Activated CD4-positive, alpha-beta T cell treated with anti-CD3 and anti-CD28 coated beads for 48 hours (primary cell): ENCODE data around the gene CBR1.

Source experiments
- DNase-seq: peaks from one replicate; pipeline ENCODE4 v3.0.0-alpha.2; 2020

Gene CBR1

DNA sequence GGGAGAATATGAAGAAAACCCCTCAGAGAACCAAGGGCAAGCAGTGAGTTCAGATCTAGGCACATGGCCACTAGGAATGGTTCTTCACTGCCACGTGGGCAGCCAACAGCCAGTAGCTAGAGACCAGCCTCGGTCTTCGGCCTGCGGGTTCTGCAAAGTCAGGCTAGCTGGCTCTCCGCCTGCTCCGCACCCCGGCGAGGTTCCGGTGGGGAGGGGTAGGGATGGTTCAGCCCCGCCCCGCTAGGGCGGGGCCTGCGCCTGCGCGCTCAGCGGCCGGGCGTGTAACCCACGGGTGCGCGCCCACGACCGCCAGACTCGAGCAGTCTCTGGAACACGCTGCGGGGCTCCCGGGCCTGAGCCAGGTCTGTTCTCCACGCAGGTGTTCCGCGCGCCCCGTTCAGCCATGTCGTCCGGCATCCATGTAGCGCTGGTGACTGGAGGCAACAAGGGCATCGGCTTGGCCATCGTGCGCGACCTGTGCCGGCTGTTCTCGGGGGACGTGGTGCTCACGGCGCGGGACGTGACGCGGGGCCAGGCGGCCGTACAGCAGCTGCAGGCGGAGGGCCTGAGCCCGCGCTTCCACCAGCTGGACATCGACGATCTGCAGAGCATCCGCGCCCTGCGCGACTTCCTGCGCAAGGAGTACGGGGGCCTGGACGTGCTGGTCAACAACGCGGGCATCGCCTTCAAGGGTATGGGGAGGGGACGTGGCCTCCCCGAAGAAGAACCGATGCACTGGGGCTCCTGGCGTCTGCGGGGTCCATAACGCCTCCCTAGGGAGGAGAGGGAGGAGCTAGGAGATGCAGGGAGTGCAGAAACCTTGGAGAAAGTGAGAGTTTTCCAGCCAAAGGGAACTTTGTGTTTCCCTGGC is at the start of gene CBR1:
CBR1 (plus strand) TSS at position 312 of the 871 bp plus-strand sequence; CDS start at position 404, 92 bp downstream.
- DNase-seq, result peak; percentile 92

DNA sequence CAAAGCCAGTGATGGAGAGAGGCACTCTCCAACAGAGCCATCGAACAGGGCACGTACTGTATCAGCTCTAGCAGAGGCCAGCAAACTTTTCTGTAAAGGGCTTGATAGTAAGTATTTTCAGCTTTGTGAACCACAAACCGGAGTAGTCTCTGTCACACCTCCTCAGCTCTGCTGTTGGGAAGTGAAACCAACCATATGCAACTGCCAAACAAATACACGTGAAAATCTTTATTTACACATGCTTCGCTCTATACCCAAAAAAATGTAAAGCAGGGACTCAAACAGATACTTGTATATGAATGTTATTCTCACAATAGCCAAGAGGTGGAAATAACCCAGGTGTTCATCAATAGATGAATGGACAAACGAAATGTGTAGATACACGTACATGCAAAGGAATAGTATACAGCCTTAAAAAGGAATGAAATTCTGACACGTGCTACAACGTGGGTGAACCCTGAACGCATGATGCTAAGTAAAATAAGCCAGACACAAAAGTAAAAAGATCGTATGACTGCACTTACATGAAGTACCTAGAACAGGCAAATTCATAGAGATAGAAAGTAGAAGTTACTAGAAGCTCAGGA is 48.5 kb upstream of the CBR1 start:
- no peak for DNase-seq

DNA sequence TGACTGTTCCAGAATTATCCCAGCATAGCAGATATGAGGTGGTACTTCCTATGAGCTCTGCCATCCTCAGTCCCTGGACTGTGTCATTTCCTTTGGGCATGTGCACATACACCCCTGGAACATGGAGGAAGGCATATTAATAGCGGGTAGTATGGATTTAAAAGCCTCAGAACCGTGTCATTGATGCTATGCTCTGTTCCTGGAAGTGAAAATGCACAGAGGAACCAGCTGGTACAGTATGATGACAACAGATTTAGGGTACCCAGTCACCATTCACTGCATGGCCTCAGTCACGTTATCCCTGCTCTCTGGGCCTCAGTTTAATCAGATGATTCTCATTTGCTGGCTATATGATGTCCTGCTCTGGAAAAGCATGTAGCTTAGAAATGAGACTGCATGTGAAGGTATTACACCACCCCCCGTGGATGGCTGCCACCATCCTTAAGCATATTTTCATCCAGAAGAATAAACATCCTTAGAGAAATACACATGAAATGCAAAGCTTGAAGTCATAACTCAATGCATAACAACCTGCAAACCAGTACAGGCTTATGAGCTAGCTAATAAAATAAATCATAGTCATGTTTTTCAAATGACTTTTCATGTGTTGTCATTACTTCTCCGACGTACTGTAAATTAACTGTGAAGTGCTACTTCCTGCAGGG is 47.3 kb upstream of the CBR1 start:
- no peak for DNase-seq

DNA sequence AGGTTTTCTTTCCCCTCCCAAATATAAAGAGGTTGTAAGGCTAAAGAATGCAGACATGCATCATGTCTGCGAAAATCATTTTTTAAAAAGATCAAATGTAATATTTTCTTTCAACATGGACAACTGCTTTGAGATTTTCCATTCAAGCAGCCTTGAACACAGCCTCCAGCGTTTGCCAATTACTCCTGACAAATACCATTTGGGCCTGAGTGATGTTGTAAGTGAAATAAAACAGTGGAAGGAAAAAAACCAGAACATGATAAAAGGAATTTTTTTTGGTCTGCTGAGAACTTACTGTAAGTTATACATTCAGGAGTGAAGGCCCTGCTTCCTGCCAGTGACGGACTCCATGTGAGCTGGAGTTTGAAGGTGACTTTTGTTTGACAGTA is 46.7 kb upstream of the CBR1 start:
- DNase-seq, result no peak

DNA sequence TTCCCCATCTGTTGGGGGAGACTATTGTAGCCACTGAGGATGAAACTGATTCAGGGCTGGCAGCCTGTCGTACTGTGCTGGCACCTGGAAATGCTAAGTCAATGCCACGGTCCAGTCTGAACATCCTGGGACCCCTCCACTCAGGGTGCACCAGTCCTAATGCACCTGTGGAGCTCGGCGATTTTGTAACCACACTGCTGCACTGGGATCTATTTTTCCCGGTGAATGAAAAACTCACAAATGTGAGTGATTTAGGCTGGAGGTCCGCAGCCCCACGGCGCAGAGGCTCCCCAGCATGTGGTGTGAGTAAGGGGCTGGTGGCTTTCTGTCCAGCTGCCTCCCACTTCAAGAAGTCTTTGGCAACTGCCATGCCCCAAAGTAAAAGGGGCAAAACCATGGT is 45.0 kb upstream of the CBR1 start:
- DNase-seq, result no peak

DNA sequence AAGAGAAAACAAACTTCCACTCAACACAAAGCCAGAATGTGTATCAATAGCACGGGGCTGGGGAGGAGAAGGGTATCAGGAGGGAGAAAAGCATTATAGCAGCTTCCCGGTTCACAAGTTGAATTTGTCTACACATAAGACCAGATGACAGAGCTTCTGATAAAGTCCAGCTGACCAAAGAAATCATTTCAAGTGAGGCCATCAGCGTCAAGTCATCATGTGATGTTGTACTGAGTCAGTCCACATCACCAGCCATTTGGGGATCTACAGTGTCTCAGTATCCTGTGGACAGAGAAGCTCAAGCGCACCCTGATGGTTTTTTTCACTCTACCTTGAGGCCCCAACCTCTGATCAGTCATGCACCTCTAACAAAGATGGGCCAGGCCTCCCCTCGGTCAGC is 42.5 kb upstream of the CBR1 start:
- no peak for DNase-seq

DNA sequence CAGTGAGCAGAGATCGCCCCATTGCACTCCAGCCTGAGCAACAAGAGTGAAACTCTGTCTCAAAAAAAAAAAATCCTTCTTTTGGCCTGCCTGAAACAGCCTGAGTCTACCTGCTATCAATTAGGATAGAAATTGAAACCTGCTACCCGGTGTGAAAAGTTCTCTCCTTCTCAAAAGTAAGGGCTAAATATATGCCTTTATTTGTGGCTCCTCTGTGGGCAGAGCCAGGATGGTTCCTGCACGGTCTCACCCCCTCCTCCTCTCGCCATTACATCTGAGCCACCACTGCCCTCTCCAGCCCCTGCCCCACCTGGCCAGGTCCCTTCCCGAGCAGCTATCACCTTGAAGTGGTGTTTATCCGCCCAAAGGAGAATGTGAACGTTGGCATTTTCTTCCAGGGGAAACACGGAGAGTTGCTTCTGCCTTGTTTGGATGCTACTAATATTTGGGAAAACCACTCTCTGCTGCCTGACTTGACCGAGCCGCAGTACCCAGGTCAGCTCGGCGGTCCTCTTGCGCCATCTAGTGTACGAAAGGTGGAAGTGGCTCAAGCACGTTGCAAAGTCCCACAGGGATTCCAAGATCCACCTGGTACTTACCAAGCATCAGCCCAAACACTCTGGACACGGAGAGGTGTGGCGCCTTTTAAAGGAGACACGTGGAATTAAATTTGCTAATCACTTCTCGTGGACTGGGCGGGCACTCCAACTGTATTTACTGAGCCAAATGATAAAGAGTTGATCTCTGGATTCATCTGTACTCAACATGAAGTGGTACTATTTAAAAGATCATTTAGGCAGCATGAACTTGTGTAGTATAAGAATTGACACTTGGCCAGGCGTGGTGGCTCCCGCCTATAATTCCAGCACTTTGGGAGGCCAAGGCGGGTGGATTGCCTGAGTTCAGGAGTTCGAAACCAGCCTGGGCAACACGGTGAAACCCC is 41.4 kb upstream of the CBR1 start:
- peak; percentile 74 for DNase-seq

DNA sequence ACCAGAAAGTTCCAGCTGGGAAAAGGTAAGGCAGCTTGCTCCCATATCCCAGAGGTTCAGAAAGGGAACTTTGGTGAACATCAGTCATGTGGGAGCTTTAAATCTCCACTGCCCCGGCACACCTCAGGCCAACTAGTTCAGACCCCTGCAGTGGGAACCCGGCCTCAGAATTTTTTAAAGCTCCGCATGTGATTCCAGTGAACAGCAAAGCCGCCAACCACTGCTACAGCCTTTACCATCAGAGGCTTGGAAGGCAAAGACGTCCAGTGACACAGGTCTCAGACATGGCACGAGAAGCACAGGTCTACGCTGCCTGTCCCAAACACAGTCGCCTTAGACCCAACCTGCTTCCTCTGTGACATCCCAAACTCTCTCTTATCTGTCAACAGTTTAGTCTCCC is 40.5 kb upstream of the CBR1 start:
- no peak for DNase-seq

DNA sequence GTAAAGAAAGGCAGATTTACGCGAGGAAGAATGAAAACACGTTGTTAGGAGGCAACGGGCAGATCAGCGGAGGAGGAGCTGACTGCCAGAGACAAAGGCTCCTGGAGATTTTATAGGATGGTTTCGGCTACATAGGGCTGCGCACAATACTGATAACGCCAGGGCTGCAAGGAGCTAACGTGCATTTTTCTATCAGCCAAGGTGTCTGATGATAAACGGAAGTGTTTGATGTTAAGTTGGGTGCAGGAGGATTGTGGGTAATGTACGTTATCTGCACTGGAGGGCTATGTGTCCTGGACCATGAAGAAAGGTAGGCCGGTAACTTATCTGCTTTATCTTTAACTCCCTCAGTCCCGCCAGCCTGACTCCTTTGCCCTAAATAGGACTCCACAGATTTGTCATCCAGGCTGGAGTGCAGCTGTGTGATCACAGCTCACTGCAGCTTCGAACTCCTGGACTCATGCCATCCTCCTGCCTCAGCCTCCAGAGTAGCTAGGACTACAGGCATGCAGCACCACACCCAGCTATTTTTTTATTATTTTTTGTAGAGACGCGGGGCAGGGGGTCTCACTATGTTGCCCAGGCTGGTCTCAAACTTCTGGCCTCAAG is 39.1 kb upstream of the CBR1 start:
- DNase-seq, result no peak

DNA sequence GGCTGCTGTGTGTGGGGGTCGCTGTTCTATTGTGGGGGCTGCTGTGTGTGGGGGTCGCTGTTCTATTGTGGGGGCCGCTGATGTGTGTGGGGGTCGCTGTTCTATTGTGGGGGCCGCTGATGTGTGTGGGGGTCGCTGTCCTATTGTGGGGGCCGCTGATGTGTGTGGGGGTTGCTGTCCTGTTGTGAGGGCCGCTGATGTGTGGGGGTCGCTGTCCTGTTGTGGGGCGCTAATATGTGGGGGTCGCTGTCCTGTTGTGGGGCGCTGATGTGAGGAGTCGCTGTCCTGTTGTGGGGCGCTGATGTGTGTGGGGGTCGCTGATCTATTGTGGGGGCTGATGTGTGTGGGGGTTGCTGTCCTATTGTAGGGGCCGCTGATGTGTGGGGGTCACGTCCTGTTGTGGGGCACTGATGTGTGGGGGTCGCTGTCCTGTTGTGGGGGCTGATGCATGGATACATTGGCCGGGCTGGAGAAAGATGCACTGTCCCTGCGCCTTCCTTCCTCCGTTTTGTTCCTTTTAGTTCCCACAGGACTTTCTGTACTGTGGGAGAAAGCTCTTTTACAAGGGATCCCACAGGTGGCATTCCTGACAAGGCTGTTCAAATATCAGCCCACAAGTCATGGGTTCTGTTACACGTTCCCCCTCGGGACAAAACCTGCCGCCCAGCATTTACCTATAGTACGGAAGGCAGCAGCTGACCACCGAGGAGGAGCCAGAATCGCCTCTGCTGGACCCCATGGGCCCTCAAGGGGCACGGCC is 37.0 kb upstream of the CBR1 start:
- no peak for DNase-seq

DNA sequence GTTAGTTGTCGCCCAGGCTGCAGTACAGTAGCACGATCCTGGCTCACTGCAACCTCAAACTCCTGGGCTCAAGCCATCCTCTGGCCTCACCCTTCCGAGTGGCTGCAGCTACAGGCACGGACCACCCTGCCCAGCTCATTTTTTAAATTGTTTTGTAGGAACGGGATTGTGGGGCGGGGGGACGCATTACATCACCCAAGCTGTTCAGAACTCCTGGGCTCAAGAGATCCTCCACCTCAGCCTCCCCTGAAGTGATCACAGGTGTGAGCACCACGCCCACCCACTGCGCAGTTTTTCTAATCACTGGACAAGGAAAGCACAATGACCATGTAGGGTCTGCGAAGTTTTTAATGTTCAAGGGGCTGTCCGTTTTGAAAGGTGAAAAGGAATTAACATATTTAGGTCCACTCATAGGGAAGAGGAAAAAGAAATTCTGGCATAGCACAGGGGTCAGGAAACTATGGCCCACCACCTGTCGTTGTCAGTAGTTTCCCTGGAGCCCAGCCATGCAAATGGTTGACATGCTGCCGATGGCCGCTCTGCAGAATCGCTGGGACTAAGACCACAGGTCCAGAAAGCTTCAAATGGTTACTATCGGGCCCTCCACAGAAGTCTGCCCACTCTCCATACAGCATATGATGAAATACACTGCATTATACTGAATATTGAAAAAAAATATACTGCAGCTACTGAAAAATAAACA is 35.5 kb upstream of the CBR1 start:
- DNase-seq, result no peak

DNA sequence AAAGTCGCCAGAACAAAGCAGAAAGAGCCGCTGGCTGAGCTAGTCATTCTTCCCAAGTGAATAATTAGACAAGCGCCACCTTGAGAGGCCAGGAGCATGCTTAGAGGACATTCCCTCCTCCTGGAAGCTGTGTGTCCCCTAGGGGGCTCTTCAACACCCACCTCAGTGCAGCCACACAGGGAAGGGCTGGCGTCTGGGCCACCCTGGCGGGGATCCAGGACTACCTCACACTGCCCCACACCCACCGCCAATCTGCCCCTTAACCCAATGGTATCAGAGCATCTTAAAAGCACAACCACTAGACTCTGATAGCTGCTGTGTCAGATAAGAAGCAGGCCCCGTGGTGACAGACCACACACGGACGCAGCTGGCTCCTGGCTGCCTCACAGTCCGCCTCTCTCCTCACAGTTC is 34.4 kb upstream of the CBR1 start:
- no peak for DNase-seq

DNA sequence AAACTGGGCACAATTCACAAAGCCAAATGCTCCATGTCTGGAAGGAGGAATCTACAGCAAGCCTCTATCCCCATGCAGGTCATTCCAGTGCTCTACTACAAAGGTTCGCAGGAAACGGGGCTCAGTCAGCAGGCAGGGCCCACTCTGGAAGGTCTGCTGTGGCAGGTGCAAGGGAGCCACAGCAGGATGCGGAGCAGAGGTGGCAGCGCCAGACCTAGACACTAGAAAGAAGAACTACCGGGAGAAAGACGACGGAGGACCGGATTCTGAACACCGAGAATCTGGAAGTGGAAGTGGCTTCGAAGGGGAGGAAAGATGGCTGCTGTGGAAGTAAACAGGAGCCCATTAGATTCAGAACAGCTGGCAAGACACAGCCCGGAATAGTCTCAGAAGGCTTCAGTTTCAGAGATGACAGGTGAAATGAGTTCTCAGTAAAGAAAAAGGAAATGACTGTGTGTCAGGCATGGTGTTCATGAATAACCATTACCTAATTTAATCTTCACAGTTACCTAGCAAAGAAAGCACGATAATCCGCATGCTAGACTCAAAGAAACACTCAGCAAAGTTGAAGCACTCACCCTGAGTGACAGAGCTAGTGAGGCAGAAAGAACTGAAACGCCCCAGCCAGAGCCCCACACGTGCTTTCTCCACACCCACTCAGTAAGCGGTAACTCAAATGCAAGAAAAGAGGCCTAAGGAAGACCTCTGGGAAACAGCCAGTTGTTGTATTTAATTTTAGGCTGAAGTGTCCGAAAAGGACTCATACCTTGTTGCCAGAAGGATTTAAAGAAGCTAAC is 30.9 kb upstream of the CBR1 start:
- no peak for DNase-seq

DNA sequence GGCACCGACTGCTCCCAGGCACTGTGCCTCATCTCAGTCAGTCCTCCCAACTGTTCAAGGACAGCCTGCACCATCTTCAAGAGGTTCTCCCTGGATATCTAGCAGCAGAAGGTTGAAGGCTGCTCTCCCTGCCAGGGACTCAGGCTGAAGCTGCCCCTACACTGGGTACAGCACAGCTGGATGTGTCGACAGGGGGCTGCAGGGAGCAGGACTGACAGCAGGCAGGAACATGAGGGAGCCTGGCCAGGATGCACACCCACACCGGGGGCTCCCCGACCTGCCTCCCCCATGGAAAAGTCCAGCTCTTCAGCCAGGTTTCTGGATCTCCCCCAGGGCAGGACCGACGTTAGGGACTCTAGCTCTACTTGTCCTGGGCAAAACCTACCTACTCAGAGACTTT is 30.0 kb upstream of the CBR1 start:
- no peak for DNase-seq

DNA sequence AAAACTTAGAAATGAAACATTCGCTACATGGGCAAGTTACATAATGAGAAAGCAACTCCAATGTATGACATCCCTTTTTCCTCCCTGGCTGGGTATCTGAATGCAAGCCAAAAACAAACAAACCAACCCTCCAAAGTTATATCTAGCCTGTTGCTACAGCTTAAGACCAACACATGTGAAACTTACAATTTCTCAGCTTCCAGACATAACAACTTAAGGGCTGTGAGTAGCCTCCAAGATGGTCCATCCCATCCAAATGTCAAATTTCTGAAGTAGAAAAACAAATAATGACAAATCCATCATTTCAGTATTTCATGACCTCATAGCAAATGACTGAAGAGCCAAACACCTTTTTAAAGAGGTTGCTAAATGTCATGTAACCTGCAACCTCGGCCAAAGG is 29.4 kb upstream of the CBR1 start:
- DNase-seq, result no peak

DNA sequence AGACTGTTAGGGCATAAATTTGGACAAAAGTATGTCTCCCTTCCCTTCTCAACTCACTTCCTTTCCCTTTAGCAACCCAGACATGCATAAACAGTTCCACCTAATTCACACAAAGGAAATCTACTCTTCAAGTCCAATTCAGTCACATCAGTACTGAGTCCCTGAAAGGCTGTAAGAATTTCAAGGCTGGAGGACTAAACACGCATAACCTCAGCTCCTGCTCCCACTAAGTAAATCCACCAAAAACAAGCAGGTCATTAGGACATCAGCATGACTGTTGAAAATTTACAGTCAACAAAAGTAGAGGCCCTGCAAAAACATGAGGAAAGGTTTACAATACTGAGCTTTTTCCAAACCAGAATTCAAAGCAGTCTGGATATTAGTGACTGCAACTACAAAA is 27.9 kb upstream of the CBR1 start:
- no peak for DNase-seq

DNA sequence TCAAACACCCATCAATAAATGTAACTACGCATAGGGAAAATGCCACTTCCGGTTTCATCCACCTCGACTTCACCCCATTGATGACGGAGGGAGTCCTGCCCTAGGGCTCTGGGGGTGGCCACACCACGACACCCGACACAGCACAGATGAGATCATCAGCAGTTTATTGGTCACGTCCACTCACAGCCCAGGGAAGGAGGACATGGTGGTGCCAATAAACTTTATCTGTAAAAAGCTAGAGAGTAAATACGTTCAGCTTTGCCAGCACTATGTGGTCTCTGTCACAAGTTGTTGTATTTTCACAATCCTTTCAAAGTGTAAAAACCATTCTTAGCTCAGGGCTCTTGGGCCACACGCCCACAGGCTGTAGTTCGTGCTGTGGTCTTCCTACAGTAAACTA is 25.8 kb upstream of the CBR1 start:
- DNase-seq, result no peak

DNA sequence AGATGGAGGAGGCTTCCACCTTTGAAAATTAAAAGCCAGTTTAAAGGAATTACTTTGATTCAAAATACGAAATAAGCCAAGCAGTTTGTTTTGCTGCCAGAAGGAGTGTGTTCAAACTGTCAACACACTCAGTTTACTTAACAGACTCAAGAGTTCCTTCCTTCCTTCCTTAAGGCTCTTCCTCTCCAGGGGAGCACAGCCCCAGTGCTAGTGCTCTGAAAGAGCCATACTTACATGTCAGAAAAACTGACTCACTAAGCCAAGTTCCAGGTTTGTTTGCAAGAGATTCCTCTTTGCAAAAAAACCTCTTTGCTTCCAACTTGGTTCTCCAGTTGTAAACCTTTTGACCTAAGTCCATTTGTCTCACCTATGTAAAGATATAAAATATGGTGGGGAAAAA is 23.8 kb upstream of the CBR1 start:
- no peak for DNase-seq

DNA sequence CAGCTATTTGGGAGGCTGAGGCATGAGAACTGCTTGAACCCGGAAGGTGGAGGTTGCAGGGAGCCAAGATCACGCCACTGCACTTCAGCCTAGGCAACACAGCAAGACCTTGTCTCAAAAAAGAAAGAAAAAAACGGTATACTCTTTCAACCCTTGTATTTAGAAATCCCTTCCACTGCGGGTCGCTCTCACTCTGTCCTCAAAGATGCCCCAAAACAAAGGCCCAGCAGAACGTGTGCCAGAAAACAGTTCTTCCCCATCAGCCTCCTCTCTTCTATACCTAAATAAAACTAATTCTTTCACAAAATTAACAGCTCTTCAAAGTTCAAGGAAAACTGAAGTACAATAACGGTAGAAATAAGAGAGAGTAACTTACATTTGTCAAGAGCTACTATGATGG is 22.7 kb upstream of the CBR1 start:
- DNase-seq, result no peak

DNA sequence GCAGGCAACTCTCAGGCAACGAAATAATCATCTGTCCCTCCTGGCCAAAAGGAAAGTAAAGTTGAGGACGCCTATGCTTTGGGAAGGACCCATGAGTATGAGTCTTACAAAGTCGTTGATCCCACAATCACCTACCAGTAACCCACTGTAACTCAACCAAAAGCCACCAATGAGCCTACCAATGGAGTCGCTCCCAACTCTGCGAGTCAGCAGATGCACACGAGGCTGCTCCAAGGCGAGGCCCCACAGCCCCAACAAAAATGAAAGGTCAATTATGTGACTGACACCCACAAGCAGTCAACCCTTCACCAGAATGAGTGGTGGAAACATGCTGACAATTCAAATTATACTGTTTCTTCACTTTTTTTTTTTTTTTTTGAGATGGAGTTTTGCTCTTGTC is 21.5 kb upstream of the CBR1 start:
- DNase-seq, result peak; percentile 31
